DOHH2 (cell line): Measurements from ENCODE around the gene PDE4D.

ENCODE experiments used
- H3F3A ChIP-seq: fragments of 200-600 bp; sonication (generic), shearing (Covaris generic); 2 replicates; pipeline ENCODE4 v1.6.0; 2016; ENCODE audit warnings: antibody characterized with exemption, mild to moderate bottlenecking; ENCODE audit not compliant: control insufficient read depth, insufficient read depth
- H3K27ac ChIP-seq: fragments of 200-600 bp; sonication (generic); 2 replicates; pipeline ENCODE4 v1.5.1; 2014; ENCODE audit warnings: low read depth, mild to moderate bottlenecking, low read length, moderate library complexity
- H3K27me3 ChIP-seq: fragments of 200-600 bp; sonication (generic); 2 replicates; pipeline ENCODE4 v1.6.1; 2014; ENCODE audit warnings: mild to moderate bottlenecking, low read length, mixed read lengths; ENCODE audit not compliant: control insufficient read depth
- H3K36me3 ChIP-seq: fragments of 200-600 bp; sonication (generic); 2 replicates; pipeline ENCODE4 v1.6.1; 2014; ENCODE audit warnings: mild to moderate bottlenecking, low read length, moderate library complexity, mixed read lengths; ENCODE audit not compliant: control insufficient read depth
- H3K4me1 ChIP-seq: fragments of 200-600 bp; sonication (generic); 2 replicates; pipeline ENCODE4 v1.6.1; 2014; ENCODE audit warnings: mild to moderate bottlenecking, low read length, mixed read lengths; ENCODE audit not compliant: control insufficient read depth
- H3K4me2 ChIP-seq: fragments of 200-600 bp; sonication (generic); 2 replicates; pipeline ENCODE4 v1.6.0; 2014; ENCODE audit warnings: mild to moderate bottlenecking, low read length, moderate library complexity
- H3K4me3 ChIP-seq: fragments of 200-600 bp; sonication (generic); 2 replicates; pipeline ENCODE4 v1.5.1; 2014; ENCODE audit warnings: mild to moderate bottlenecking, low read length, mixed read lengths
- H3K79me2 ChIP-seq: fragments of 200-600 bp; sonication (generic); 2 replicates; pipeline ENCODE4 v1.6.1; 2014; ENCODE audit warnings: mild to moderate bottlenecking, low read length, mixed read lengths; ENCODE audit not compliant: control insufficient read depth
- H3K9me2 ChIP-seq: fragments of 200-600 bp; sonication (generic); replicated peaks from 2 replicates; pipeline ENCODE4 v1.6.1; 2014; ENCODE audit warnings: mild to moderate bottlenecking, low read length, mixed read lengths; ENCODE audit not compliant: control insufficient read depth
- H3K9me3 ChIP-seq: fragments of 200-600 bp; sonication (generic); 2 replicates; pipeline ENCODE4 v1.6.1; 2014; ENCODE audit warnings: antibody characterized with exemption, low read length, mixed read lengths; ENCODE audit not compliant: control insufficient read depth, insufficient read depth
- H4K20me1 ChIP-seq: fragments of 200-600 bp; sonication (generic); 2 replicates; pipeline ENCODE4 v1.6.0; 2014; ENCODE audit warnings: low read depth, mild to moderate bottlenecking, antibody characterized with exemption, low read length, moderate library complexity; ENCODE audit not compliant: control insufficient read depth, insufficient read depth
- CTCF ChIP-seq: fragments of 200-600 bp; sonication (generic); IDR thresholded peaks from one replicate; pipeline ENCODE4 v1.5.1; 2014; ENCODE audit warnings: antibody characterized with exemption, mild to moderate bottlenecking, low read depth, low read length; ENCODE audit not compliant: poor library complexity, severe bottlenecking
- EZH2phosphoT487 ChIP-seq: fragments of 200-600 bp; sonication (generic); IDR thresholded peaks from 2 replicates; pipeline ENCODE4 v1.6.1; 2017; ENCODE audit warnings: borderline replicate concordance, mild to moderate bottlenecking, antibody characterized with exemption, low read length, moderate library complexity, mixed read lengths

PDE4D gene

GRCh38 chr5:59446356-59446755 is 447.2 kb downstream of the PDE4D start:
- H3K9me2 ChIP-seq = no peaks in the 10 kb centered on the region
- H3K9me3 ChIP-seq = no peaks in the 10 kb centered on the region; the same call in 1 of the 2 replicates
- H3K79me2 ChIP-seq = no peaks in the 10 kb centered on the region
- no peak for TF ChIP-seq EZH2phosphoT487
- no peak for TF ChIP-seq CTCF
- no peaks in the 10 kb centered on the region for H4K20me1 ChIP-seq
- no peak overlapping the region for H3K27ac ChIP-seq
- no peak overlapping the region for H3K4me3 ChIP-seq
- H3K4me2 ChIP-seq = no peak overlapping the region
- H3K4me1 ChIP-seq = no peaks in the 10 kb centered on the region
- no peaks in the 10 kb centered on the region for H3K36me3 ChIP-seq
- H3K27me3 ChIP-seq = no peaks in the 10 kb centered on the region
- no peaks in the 10 kb centered on the region for H3F3A ChIP-seq

- no peaks in the 10 kb centered on the region for H3K9me2 ChIP-seq
- no peak overlapping the region for H3K4me2 ChIP-seq
- H3K79me2 ChIP-seq = no peaks in the 10 kb centered on the region
- no peak overlapping the region for H3K4me3 ChIP-seq
- H3K27ac ChIP-seq = no peak overlapping the region
- H3K27me3 ChIP-seq = no peaks in the 10 kb centered on the region
- no peaks in the 10 kb centered on the region for H4K20me1 ChIP-seq
- H3K4me1 ChIP-seq = no peaks in the 10 kb centered on the region
- TF ChIP-seq EZH2phosphoT487 (no peak), CTCF (no peak)
- H3F3A ChIP-seq = no peaks in the 10 kb centered on the region
- no peaks in the 10 kb centered on the region for H3K36me3 ChIP-seq
- H3K9me3 ChIP-seq = no peaks in the 10 kb centered on the region; the same call in 1 of the 2 replicates
Observed at GRCh38 chr5:59445741-59446140, 447.8 kb downstream of the PDE4D start.

- Histone ChIP-seq H3K4me1 (no peaks in the 10 kb centered on the region), H4K20me1 (no peaks in the 10 kb centered on the region), H3K27ac (no peak overlapping the region), H3F3A (no peaks in the 10 kb centered on the region), H3K27me3 (no peaks in the 10 kb centered on the region), H3K4me2 (no peak overlapping the region), H3K4me3 (no peak overlapping the region), H3K9me3 (no peaks in the 10 kb centered on the region), H3K9me2 (no peaks in the 10 kb centered on the region), H3K36me3 (no peaks in the 10 kb centered on the region), H3K79me2 (no peaks in the 10 kb centered on the region)
- TF ChIP-seq EZH2phosphoT487 (no peak), CTCF (no peak)
Observed at GRCh38 chr5:59439303-59439702, 454.2 kb downstream of the PDE4D start.

- no peak overlapping the region for H3K4me3 ChIP-seq
- H3F3A ChIP-seq = no peaks in the 10 kb centered on the region
- H3K27me3 ChIP-seq = no peaks in the 10 kb centered on the region
- no peaks in the 10 kb centered on the region for H3K4me1 ChIP-seq
- H3K79me2 ChIP-seq = no peaks in the 10 kb centered on the region
- H3K36me3 ChIP-seq = no peaks in the 10 kb centered on the region
- no peaks in the 10 kb centered on the region for H3K9me3 ChIP-seq
- no peaks in the 10 kb centered on the region for H3K9me2 ChIP-seq
- TF ChIP-seq EZH2phosphoT487 (no peak), CTCF (no peak)
- no peak overlapping the region for H3K27ac ChIP-seq
- no peak overlapping the region for H3K4me2 ChIP-seq
- H4K20me1 ChIP-seq = no peaks in the 10 kb centered on the region
Observed at GRCh38 chr5:59437176-59437575, 456.4 kb downstream of the PDE4D start.
